ENCODE data around the gene RGS12.

Gene RGS12

GRCh38 chr4:3313556-3314228 is 20.9 kb downstream of the RGS12 start:
- FAIRE-seq, result no peak

GRCh38 chr4:3314706-3315260 is 22.0 kb downstream of the RGS12 start:
- no peak for FAIRE-seq

DNA sequence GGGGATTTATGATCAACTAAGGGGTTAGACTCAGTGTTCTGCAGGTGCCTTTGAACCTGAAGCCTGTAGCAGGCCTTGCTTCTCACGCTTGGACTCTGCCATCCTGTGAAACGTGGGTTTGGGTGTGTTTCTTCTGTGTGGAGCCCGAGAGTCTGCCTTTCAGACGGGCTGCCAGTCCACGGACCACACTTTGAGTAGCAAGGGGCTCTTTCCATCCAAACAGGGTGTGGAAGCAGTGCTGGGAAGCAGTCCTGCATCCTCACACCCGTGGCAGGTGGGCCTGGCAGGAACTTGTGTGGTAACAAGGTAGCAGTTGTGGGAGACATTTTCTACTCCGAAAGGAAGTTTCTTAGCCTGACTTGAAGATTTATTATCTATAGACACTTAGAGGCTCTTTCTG is 22.7 kb downstream of the RGS12 start:
- no peak for FAIRE-seq

GRCh38 chr4:3316146-3316545 is 23.3 kb downstream of the RGS12 start:
- FAIRE-seq, result no peak

DNA sequence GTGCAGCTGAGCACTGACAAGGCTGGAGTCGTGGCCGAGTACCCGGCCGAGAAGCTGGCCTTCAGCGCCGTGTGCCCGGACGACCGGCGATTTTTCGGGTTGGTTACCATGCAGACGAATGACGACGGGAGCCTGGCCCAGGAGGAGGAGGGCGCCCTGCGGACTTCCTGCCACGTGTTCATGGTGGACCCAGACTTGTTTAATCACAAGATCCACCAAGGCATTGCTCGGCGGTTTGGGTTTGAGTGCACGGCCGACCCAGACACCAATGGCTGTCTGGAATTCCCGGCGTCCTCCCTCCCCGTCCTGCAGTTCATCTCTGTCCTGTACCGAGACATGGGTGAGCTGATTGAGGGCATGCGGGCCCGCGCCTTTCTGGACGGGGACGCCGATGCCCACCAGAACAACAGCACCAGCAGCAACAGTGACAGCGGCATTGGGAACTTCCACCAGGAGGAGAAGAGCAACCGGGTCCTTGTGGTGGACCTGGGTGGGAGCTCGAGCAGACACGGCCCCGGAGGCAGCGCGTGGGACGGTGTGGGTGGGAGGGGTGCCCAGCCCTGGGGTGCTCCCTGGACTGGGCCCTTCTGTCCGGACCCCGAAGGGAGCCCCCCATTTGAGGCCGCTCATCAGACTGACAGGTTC is 24.3 kb downstream of the RGS12 start:
- no peak for FAIRE-seq

DNA sequence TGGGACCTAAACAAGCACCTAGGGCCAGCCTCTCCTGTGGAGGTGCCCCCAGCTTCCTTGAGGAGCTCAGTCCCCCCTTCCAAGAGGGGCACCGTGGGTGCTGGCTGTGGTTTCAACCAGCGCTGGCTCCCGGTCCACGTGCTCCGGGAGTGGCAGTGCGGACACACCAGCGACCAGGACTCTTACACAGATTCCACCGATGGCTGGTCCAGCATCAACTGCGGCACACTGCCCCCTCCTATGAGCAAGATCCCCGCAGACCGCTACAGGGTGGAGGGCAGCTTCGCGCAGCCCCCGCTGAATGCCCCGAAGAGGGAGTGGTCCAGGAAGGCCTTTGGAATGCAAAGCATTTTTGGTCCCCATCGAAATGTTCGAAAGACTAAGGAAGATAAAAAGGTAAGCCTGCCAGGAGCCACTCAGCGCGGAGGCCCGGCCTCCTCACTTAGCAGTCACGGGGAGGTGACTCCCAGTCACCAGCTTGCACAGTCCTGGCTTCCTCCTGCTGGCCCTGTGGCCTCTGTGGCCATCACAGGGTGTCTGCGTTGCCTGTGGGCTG is 24.9 kb downstream of the RGS12 start:
- FAIRE-seq, result no peak

DNA sequence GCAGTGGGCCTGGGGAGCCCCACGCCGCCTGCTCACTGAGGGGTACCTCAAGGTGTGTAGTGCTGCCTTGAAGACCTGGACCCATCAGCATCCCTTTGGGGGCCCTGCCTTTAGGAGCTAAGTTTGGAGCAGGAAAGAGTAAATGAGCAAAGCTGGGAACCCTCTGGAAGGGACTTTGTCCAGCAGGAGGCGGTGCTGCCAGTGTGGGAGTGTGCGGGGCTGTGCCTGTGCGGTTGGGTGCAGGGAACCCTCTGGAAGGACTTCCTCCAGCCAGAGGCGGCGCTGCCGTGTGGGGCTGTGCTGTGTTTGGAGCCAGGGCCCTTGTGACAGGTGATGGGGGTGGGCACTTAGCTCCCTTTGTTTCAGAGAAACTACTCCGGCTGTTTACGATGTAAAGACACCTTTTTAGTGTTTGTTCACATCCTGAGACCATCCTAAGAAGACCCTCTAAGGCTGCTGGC is 25.8 kb downstream of the RGS12 start:
- FAIRE-seq, result no peak

DNA sequence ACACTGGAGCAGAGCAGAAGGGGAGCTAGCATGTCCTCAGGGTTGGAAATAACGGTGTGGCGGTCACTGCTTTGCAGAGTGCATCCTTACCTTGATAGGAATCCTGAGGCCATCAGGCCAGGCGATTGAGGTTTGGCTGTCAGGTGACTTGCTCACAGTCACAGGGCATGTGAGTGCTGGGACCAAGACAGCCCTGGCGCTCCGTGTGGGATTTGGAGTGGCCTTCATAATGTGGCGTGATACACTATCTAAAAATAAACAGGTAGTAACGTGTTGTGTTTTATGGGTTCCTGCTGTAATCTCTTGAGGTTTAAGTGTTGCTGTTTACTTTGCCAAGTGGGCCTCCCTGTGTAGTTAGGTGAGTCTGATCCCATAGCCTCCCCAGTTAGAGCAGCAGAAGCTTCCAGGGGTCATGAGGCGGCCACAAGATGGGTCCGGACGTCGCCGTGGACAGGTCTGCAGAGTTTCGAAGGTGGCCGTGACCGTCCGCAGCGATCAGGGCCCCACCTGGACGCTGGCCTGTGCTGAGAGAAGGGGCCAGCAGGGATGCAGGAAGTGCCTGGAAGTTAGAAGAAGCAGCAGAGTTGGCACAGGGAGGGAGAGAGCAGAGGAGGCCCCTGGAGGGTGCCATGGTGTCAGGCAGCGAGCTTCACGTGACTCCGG is 27.7 kb downstream of the RGS12 start:
- FAIRE-seq, result no peak

- no peak for FAIRE-seq
These were observed 28.6 kb downstream of the RGS12 start for GRCh38 chr4:3321295-3321889.

DNA sequence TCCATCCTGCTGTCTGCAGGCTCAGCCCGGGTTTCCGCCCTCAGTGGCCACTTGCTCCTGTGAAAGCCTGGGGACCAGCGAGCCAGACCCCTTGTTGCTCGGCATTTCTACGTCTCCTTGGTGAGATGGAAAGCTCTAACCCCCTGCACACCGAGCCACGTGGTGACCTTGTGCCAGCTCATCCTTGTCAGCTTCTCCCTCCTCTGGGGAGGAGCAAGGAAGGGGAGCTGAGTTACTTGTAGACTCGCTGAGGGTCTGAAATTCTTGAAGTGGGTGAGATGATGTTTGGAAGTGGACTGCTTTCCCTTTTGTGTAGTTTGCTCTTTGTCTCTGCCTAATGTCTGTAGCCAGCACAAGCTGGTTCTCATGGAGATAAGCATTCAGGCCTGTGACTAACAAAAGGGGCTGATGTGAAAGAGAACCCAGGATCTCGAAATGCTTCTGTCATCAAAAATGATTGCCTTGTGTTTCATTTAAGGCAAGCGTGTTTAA is 29.3 kb downstream of the RGS12 start:
- no peak for FAIRE-seq

GRCh38 chr4:3323071-3323481 is 30.3 kb downstream of the RGS12 start:
- no peak for FAIRE-seq

DNA sequence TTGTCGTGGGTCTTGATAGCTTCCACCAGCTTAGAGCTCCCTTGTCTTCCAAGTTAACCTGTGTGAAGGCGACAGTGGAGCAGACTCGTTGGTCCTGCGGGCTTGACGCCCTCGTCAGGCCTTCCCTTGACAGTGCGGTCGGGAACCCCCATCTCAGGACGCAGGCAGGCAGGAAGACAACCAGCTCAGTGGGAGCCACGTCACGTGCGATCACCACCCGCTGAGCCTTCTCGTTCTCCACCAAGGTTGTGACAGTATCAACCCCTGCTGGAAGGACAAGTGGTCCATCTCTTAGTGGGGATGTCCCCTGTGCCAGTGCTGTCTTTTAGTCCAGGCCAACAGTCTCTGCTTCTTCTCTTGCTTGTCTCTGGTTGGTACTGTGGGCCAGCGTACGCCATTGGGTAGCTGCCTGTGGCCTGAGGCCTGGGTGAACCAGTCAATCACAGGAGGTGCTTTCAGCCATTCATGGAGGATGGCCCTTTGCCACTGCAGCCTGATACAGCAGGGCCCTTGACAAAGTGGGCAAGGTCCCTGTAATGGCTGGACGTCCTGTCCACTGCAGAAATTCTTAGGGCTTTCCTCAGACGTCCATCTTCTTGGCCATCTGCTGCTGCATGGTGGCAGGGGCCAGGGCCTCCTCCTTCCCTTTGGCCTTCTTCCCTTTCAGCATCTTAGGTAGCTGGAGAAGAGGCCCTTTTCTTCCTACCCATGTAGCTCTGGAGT is 31.4 kb downstream of the RGS12 start:
- no peak for FAIRE-seq

GRCh38 chr4:3328814-3329663 is 36.2 kb downstream of the RGS12 start:
- no peak for FAIRE-seq

- no peak for FAIRE-seq
These were observed 37.1 kb downstream of the RGS12 start for GRCh38 chr4:3329887-3330286.

DNA sequence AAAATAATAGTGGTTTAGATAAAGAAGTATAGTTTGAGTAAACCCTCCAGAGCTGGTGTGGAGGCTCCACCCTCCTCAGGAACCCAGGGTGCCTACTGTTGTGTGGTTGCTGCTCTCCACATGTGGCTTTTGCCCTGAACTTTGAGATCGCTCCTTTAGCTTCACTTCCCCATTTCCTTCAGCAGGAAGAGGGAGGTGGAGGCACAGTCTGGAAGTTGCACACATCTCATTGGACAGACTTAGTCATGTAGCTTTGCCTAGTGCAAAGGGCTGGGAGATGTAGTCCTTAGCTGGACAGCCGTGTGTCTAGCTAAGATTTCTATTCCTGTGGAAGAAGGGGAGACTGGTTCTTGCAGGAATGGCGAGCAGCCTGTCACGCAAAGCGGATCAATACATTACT is 37.9 kb downstream of the RGS12 start:
- no peak for FAIRE-seq

DNA sequence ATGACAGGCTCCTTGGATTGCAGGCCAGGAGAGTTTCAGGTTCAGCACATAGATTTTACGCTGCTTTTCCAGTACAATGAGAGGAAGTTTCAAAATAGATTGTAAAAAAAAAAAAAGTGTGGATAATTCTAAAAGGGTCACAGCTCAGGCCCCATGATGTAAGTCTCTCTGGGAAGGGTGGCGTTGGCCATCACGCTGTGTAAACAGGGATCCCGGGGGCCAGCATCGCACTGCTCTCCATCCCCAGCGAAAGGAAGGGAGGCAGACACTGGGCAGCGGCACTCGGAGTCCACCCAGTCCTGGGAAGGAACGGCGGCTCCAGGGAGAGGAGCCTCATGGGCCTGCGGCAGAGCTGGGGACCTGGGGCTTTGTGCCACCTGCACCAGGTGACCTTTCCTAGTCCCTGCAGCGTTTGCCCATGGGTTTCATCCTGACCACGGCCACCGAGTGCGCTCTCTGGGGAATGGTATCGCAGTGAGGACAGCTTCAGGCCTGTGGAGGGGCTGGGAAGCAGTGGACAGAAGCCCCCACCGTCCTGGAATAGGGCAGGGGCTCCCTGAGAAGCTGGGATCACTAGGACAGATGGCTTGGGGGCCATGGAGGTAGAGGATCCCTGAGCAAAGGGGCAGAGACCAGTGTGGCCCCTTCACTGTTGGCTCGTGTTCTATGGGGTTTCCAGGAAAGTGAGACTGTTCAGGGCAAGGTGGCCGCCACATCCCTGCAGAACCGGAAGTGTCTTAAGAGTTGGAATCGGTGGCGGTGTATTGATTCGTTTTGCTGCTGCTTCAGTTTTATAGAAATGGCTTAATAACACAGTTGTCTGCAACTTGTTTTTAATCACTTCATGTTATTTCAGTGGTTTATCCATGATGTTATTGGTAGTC is 38.9 kb downstream of the RGS12 start:
- FAIRE-seq, result no peak

DNA sequence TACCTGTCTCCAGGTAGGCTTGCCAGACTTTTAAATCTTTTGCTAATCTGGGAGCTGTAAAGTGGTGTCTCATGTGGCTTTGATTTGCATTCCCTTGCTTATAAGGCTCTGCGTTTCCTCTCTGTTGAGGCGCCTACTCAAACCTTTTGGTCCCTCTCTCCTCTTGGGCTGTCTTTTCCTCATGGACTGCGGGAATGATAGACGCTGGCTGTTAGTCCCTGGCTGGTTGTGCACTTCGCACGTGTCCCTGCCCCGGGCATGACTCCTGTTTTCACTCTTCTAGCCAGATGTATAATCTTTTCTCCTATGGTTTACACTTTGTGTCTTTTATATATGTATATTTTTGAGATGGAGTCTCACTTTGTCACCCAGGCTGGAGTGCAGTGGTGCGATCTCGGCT is 39.7 kb downstream of the RGS12 start:
- FAIRE-seq, result no peak

DNA sequence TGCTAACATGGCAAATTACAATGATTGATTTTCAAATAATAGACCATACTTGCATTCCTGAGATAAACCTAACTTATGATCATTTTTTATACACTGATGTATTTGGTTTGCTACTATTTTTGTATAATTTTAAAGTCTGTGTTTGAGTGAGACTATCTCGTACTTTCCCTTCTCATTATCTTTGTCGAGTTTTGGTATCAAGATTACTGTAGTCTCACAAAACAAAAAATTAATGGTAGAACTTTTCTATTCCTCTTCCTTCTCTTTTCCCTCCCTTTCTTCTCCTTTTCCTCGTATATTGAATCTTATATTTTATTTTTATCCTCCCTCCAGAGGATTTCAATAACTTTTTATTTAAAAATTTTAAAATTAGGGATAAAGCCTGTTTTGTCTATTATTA is 41.5 kb downstream of the RGS12 start:
- no peak for FAIRE-seq

GRCh38 chr4:3335385-3335784 is 42.6 kb downstream of the RGS12 start:
- no peak for FAIRE-seq

DNA sequence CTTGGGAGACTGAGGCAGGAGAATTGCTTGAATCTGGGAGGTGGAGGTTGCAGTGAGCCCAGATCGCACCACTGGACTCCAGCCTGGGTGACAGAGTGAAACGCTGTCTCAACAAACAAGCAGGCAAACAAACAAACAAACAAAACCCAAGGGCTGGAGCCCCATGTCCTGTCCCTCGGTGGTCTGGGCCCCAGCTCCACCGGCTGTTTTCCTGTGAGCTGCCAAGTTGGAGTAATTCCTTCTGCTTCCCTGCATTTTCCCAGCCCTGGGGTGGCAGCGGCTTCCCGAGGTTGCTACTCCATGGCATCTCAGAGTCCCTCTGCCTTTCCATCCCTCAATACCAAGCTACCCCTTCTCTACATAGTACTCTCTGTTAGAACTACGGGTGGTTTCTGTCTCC is 43.2 kb downstream of the RGS12 start:
- FAIRE-seq, result no peak
